HG03045 (cell line): Measurements from ENCODE around the gene ANKRD63.

Experiments
- ATAC-seq: cut with Tn5 transposase; IDR thresholded peaks from one replicate; pipeline ENCODE4 v1.9.1; 2021; ENCODE audit warnings: mild to moderate bottlenecking, moderate library complexity; ENCODE audit not compliant: unreplicated experiment

The ANKRD63 gene

DNA sequence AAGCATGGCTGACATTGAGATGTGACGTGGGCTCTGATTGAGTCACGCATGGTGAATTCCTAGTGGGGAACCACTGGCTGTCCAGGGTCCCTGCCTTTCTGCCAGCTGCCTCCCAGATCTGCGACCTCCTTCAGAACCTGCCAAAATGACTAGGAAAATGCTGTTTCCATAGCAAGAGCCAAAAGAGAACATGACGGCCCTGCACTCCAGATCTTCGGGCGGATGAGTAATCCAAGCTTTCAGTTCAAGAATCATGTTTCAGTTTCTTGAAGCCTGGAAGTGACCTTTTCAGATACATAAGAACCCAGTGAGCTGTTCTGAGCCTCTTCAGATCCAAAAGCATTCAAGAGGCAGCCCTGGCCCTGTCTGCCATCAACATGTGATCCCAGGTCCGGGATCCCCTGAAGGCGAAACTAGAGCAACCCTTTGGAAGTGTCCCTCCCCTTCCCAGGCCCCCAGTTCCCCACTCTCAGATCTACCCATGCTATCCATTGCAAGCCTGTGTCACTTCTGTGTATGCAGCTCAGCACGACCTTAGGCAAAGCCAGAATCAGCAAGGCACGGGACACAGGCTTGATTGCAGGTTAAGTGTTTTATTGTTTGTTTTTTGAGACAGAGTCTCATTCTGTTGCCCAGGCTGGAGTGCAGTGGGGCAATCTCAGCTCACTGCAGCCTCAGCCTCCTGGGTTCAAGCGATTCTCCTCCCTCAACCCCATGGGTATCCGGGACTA, 19.7 kb downstream of the ANKRD63 start:
- ATAC-seq = no peak

DNA sequence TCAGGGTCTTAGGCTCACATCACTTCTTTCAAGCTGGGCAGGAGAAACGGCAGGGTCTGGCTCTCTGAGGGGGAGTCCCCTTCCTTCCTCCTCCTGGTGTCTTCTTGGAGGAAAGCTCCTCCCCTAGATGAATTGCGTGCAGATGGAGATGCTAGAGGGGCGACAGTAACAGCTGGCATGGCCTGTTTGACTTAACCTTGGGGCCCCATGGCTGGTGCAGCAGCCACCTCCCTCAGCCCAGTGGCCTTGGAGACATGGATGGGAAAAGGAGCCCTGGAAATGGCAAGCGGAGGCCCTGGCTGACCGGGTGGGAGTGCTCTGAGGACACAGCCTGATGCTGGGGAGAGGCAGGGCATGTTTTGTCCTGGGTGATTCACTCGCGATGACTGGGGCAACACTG, 23.8 kb downstream of the ANKRD63 start:
- ATAC-seq = no peak

DNA sequence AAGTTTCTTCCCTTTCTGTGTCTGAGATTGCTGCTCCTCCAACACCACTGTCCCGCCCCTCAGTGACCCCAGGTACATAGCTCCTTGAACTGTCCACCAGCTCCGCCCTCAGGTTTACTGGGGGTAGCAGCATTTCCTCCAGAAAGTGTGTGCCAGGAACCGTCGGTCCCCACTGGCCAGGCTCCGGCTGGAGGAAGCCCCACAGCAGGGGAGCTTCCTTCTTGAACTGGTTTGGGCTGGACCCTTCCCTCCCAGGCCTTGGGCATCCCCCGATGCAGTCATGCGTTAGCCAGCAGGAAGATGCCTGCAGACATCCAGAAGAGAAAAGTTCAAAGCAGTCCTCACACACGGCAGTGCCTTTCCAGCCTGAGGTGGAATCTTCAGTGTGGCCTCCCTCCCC, 24.3 kb downstream of the ANKRD63 start:
- no peak for ATAC-seq

DNA sequence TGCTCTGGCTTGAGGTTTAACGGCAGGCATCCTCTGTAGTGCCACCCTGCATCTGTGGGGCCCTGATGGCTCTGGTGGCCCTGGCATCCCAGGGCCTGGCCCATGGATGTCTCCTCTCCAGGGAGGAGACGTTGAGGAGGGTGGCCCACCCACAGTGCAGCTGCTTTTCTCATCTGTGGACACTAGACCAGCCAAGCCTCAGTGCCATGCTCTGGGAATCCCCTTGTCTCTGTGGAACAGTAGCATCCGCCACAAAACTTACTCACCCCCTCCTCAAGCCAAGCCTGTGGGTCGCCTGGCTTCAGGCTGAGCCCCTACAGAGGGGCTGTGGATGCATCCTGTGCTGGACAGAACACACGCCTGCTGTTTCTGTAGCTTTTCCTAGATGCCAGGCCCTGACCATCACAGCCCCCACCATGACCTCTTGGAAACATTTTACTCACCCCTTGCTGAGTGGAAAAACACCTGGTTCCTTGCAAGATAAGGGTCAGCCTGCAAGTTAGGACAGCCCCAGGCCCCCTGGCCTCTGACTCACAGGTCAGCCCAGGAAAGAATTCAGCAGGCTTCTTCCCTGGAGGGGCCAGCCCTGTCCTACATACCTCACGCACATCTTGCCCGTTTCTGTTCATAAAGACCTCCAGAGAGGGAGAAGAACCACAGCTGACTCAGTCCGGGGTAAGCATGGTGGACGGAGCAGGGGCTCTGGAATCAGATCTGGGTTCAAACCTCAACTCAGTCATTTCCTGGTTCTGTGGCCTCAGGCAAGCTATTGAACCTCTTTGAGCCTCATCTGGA, 25.0 kb downstream of the ANKRD63 start:
- ATAC-seq = no peak

DNA sequence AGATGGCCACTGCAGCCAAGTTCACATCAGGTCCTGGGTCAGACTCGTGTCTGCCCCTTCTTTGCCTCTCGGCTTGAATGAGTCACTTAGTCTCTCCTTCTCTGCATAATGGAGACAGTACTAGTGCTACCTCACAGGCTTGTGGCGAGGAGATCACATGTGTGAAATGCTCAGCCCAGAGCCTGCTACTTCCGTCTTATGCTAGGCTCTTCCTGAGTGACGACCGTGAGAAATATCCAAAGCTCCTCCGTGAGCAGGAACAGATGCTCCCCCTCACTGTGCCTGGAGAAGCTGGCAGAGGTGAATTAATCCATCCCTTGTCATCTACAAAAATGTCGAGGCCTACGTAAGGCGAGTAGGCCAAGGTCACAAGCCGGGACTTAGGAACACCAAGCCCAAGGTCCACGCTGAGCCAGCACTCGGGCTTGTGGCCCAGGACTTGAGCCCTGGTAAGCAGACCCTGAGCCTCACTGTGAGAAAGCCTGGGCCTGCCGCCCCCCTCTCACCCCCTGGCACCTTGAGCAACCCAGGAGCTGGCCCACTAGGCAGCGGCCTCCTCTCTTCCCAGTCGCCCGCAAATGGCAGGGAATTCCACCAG, 26.1 kb downstream of the ANKRD63 start:
- ATAC-seq = no peak

DNA sequence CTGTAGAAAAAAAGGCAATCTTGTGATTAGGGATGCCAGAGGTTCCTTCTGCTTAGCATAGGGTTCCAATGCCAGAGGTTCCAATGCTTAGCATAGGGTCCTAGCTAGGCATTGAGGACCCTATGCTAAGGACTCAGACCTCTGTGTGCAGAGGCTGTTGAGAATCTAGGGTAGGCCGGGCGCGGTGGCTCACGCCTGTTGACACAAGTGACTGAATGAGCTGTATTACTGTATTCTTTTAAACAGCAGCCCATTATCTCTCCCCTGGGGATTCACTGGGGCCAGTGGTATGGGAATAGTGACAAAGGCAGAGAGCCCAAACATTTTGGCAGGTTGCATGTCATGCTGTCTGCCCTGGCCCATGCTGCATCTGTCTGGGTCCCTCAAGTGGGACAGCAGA, 27.8 kb downstream of the ANKRD63 start:
- no peak for ATAC-seq

DNA sequence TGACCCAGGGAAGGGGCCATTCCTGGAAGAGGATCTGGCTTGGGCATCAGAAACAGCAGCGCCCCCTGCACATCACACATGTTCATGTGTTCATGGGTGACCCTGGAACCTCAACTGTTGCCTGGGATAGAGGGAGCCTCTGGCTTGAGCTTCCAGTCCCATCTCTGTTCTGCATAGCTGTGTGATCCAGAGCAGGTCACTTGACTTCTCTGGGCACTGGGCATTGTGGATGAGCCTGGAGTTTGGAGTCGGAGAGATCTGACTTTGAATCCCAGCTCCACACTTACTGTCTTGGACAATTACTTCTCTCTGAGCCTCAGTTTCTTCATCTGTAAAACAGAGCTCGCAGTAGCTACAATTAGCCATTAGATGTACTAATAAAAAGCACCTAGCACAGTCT, 28.4 kb downstream of the ANKRD63 start:
- ATAC-seq = no peak

DNA sequence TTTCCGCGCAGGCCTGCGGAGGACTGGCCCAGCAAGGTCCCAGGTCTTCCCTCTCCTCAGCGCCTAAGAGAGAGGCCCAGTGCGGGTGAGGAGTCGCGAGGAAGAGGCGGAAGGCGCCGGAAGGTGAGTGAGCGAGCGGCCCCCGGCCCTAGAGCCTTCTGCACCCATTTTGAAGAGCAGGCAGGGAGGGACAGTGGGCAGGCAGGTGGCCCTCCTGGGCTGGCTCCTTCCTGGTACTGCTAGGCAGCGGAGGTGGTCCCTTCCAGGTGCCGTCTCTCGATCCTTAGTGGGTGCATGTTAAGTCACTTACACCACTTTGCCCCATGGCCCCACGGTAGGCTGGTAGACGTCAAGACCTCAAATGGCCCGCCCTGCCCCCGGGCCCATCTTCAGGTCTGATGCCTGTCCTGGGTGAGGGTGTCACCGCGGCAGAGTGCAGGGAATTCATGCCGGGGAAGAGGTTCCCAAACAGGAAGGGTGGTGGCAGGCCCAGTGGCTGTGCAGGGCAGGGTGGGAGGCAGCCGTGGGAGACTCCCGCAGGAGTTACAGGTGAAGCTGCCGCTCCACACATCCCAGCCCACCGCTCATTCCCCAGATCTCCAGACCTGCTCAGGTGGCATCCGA, 29.6 kb downstream of the ANKRD63 start:
- ATAC-seq = no peak

DNA sequence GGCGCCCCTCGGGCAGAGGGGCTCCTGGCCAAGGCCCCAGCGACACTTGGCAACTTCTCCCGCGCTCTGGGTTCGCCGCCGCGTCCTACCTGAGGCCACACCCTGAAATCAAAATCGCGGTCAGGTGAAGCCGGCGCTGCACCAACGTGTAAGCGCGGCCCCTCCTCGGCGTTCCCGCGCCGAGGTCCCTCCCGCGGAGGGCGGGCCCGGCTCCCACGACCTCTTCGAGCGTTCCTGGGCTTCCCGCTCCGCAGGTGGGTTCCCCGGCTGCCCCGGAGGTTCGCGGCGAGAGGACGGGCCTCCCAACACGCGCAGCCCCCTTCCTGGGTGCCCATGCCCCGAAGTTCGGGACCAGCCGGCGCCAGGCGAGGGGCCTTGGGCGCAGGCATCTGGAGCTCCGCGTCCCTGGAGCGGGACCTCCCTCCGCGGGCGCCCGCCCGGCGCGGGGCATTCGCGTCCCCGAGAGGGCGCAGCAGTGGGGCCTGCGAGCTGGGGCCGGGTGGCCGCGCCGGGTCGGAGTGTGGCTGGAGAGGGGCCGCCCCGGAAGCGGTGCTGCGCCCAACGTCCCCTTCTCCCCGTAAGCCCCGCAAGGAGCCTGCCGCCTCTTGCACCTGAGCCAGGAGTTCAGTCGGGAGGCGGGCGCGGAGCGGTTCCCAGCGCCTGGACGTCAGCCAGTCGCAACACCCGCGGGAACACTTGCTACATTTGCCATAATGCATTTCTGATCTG, 30.3 kb downstream of the ANKRD63 start:
- ATAC-seq = no peak

DNA sequence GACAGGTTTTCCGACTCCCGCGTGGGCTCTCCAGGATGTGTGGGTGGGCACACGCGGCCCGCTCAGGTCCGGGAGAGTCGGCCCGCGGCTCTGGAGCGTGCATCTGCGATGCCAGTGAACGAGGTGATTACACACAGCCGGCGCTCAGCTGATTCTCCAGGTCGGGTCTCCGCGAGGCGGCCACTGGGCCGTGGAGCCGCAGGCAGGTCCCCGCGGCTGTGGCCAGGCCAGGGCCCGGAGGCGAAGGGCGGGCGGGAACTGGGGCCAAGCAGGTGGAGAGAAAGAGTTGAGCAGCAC, 30.8 kb downstream of the ANKRD63 start:
- no peak for ATAC-seq

DNA sequence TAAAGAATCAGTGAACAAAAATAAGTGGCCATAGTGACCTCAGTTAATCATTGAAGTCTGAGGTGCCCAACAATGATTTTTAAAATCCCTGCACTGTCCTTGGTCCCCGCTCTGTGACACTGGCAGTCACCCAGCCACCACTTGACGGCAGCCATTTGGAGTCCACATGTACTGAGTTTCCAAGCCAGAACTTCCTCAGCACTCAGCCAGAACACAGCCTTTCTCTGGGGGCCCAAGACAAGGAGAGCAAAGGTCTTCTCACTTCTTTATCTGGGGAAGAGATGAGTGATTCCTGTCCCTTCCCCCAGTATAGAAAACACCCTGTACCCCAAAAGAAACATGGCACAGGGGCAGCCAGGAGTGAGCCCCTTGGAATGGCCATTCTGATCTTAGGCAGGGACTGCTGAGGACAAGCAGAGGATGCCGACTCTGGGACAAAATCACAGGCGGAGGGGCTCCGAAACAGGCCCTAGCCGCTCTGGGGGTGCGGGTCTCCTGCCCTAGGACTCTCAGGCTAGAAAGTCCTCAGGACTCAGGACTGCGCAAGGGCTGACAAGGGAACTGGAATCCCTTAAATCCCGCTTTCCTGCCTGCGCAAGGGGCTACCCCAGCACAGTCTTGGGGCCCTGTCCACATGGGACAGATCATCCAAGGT, 31.3 kb downstream of the ANKRD63 start:
- no peak for ATAC-seq

DNA sequence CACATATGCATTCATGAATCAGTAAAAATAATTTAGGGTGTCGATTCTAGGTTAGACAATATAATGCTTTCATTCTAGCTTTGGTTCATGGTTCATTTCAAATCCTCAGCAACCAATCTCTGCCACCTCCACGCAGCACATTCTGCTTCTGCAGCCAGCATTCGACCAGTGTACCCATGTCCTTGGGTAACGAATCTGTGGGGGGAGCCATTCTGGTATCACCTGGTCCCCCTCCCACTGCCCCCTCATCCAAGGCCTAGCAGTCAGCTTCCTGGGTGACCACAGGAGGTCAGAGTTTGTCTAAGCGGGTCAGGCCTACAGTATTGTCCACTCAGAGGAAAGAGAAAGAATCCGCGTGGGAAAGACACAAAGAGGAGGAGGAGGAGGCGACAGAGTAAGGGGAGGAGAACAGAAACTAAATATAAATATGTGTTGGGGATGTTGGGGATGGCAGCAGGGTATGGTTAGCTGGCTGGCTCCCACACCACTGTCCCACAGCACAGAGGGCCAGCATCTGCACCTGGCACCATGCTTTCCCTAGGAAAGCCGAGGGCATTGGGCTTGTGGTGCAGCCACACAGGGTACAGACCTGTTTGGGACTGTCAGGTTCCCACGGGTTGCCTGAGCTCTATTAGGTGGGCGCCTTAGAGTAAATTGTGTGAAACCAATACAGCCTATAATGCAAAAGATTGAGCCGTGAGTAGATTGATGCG, 31.9 kb downstream of the ANKRD63 start:
- no peak for ATAC-seq

DNA sequence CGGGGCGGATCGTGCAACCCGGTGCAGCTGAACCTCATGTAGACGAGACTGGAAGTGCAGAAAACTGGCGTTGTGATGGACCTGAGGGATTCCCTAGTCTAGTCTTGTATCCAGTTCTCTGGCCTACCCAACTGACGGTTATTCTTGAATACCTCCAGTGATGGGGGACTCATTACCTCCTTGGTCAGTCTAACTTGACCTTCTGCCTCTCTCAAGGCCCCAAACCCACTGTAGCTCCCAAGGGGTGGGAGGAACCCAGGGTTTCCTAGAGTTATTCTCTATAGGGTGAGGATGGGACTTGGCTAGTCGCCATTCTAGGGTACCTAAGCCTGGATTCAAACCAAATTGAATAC, 32.6 kb downstream of the ANKRD63 start:
- ATAC-seq = no peak

DNA sequence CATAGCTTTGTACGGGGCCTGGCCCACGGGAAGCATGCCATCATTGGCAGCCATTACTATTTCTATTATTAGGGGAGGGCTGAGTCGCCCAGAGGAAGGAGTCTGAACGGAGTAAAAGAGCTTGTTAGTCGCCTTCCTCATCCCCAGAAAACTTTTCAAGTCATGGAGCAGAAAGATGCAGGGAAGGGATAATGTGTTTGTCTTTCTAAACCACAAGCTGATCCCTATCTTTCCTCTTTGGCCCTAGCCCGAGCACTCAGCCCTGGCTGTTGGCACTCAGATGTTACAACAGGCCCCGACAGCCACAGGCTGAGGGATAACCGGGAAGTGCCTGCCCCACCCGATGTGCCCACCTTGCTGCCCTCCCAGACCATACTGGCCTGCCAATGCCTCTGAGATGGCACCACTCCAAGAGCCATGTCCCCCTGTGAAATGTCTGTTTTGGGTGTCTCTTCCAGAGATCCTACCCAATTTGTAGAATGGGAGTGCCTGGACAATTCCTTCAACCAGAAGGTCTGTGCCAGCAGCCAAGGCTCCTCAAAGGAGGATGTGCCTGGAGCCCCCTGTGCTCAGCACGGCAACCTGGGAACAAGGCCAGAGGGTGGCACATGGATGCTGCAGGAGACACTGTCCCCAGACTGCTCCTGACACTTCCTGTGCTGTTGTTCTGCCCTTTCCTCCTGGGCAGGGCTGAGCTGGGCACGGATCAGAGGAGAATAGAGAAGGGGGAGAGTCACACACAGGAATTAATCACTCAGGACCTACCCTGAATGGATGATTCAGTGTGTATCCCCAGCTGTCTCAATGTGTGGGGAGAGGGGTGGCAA, 33.2 kb downstream of the ANKRD63 start:
- ATAC-seq = no peak

DNA sequence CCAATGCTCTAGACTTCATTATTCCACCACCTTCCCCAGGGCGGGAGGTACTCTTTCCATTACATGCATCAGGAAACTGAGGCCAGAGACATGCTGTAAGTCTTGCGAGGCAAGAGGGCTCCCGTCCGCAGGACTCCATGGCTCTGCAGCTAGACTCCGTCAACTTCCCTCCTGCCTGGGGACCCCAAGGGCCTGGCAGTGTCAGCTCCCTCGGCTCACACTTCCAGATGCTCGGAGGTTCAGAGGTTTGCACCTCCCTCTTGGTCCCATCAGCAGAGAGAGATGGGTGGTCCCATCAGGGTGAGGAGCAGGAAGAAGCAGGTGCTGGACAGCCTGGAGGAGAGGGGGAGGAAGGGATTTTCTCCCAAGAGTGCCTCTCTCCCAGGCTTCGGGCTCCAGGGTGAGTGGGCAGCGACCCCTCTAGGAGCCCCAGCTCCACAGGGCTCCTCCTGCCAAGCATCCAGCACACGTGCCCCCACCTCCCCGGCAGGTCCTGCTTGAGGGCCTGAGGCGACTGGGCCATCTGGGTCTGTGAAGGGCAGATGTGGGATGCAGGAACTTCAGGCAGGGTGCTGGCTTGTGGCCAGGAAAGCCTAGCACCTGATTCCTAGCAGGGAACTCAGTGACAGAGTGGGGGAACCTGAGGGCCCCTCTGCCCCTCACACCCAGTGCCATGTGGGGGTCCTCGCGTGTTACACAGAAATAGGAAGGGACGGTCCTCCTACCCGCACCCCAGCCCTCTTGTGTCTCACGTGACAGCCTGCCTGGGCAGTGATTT, 34.7 kb downstream of the ANKRD63 start:
- ATAC-seq = no peak

DNA sequence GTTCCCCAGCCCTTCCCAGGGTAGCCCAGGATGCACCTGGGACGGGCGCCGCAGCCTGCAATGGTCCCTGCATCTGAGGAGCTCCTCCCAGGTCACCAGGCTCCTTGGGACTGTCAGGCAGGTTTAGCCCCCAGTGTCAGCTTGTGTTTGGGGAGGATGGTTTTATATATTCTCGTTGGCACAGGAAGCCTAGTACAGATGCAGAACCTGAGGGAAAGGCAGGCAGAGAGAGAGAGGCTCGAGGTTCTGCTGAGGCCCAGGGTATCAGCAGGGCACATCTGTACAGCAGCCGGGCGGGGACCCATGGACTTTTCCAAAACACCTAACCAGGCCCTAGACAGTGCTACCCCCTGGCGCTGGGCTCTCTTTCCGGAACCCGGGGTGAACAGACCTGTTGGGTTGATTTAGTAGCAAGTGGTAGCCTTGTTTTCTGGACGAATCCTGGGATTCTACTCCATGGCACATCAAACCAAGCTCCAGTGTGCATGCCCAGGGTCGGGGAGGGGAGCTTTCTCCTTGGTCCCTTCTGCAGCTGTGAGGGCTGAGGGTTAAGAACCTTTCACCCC, 35.4 kb downstream of the ANKRD63 start:
- no peak for ATAC-seq

DNA sequence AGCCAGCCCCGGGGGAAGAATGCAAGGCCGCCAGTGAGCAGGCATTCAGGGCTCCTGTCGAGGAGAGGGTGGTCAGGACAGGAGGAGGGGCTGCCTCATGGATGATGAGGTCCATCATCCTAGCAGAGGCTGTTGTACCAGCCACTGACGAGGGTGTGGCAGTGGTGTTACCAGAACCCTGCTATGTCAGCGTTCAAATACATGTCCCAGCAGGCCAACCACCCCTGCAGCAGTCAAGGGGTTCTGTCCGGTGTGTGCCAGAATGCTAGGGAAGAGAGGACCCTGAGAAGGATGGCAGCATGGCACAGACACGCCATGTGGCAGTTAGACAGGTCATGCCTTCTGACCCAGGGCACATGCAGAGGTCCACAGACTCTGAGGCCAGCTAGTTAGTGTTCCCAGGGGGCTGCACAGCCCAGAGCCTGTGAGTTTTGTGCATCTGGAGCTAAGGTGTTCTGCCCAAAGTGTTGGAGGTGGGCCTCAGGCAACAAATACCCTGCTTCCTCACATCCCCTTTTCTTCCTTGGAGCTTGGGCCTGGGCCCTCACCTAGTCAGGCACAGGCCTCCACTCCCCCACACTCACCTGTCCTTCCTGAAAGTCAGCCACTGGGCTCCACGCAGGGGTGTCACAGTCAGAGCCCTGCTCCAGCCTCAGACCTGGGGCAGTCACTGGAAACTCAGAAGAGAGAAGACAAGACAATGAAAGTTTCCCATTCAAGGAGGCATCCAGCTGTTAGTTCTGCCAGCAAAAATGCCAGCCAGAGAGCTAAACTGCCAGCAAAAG, 36.2 kb downstream of the ANKRD63 start:
- ATAC-seq = no peak
